ENCODE results near the gene CAPN11. TPM values are rescaled to one million over a fixed set of nuclear protein-coding genes. Genes with fewer than 3 reads are reported as not detected.
A peak's percentile ranks its signal among the peaks of the same experiment; 100 is the strongest.

Gene CAPN11
- total RNA-seq, 4 donors from 2014 or later, result 0.67 to 16.5 (median 4.9) TPM; not detected in 1

DNA sequence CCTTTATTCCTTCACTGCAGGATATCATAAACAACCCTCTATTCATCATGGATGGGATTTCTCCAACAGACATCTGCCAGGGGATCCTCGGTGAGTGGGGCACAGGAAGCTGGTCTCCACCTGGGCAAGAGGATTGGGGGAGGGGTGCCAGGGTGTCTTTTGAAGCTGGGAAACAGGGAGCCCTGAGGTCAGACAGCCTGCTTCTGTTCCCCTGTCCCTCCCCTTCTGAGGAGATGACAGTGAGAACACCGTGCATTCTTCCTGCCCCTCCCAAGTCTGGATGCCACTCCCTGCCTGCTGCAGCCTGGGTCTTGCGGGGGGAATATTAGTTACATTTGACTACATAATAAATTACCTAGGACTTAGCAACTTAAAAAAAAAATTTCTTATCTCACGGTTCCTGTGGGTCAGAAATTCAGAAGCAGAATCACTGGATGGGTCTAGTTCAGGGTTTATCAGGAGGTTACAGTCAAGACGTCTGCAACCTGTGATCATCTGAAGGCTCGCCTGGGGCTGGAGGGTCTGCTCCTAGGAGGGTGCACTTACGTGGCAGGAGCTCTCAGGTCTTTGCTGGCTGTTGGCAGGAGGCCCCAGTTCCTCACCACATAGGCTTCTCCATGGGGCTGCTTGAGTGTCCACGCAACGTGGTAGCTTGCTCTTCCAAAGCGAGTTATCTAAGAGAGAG, 11.4 kb downstream of the CAPN11 start:
- H3K9me3 ChIP-seq, result no peaks in the 10 kb centered on the region
- no peak overlapping the region for H3K27ac ChIP-seq
- no peaks in the 10 kb centered on the region for H3K27me3 ChIP-seq
- peaks cover 0 to 21% (median 0%) of the 10 kb centered on the region in 4 donors for H3K4me1 ChIP-seq
- no peak for DNase-seq
- H3K4me3 ChIP-seq, result no peak overlapping the region
- no peaks in the 10 kb centered on the region for H3K36me3 ChIP-seq
- TF ChIP-seq POLR2A (IDR thresholded peaks at IDR 0.05), result no peak
- TF ChIP-seq, protein P1, sequence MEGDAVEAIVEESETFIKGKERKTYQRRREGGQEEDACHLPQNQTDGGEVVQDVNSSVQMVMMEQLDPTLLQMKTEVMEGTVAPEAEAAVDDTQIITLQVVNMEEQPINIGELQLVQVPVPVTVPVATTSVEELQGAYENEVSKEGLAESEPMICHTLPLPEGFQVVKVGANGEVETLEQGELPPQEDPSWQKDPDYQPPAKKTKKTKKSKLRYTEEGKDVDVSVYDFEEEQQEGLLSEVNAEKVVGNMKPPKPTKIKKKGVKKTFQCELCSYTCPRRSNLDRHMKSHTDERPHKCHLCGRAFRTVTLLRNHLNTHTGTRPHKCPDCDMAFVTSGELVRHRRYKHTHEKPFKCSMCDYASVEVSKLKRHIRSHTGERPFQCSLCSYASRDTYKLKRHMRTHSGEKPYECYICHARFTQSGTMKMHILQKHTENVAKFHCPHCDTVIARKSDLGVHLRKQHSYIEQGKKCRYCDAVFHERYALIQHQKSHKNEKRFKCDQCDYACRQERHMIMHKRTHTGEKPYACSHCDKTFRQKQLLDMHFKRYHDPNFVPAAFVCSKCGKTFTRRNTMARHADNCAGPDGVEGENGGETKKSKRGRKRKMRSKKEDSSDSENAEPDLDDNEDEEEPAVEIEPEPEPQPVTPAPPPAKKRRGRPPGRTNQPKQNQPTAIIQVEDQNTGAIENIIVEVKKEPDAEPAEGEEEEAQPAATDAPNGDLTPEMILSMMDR (IDR thresholded peaks at IDR 0.05), result no peak

DNA sequence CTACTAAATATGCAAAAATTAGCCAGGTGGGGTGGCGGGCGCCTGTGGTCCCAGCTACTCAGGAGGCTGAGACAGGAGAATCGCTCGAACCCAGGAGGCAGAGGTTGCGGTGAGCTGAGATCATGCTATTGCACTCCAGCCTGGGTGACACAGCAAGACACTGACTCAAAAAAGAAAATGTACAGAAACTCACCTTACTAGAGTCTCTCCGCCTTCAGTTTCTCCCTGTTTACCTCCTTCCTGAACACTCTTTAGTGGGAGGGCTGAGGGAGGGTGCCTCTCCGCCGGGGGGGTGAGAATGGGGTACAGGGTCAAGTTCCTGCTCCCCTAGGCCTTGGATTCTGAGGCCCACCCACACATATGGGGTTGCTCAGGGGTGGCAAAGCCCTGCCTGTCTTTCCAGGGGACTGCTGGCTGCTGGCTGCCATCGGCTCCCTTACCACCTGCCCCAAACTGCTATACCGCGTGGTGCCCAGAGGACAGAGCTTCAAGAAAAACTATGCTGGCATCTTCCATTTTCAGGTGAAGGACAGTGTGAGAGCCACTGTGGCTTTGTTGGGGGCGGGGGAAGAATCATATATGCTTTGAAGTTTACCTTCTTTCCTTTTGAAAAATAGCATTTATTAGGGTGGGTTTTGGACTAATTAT, 13.4 kb downstream of the CAPN11 start:
- Histone ChIP-seq H3K4me3 (no peak overlapping the region), H3K36me3 (no peaks in the 10 kb centered on the region), H3K9me3 (no peaks in the 10 kb centered on the region), H3K27me3 (no peaks in the 10 kb centered on the region), H3K4me1 (peaks cover 0 to 32% (median 0%) of the 10 kb centered on the region in 4 donors), H3K27ac (no peak overlapping the region)
- DNase-seq, result no peak
- TF ChIP-seq, protein P1 (IDR thresholded peaks at IDR 0.05), result no peak
- TF ChIP-seq POLR2A (IDR thresholded peaks at IDR 0.05), result no peak

DNA sequence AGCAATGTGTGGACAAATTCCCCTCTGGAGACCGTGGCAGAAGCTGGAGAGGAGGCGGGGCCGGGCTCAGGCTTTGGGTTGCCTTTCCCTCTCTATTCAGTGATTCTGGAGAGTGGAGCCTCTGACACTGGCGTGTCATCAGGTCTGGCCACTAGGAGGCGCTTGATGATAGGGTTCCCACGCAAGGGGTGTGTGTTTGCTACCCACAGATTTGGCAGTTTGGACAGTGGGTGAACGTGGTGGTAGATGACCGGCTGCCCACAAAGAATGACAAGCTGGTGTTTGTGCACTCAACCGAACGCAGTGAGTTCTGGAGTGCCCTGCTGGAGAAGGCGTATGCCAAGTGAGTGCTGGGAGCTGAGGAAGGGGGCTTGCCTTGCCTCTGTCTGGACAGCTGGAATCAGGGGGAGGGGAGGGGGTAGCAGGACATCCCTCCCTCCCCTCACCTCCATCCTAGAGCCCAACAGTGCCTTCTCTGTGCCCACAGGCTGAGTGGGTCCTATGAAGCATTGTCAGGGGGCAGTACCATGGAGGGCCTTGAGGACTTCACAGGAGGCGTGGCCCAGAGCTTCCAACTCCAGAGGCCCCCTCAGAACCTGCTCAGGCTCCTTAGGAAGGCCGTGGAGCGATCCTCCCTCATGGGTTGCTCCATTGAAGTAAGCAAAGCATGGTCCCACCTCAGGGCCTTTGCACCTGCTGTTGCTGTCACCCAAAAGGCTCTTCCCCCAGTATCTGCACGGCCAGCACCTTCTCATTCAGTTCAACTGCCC, 14.3 kb downstream of the CAPN11 start:
- Histone ChIP-seq H3K9me3 (no peaks in the 10 kb centered on the region), H3K27ac (no peak overlapping the region), H3K4me1 (peaks cover 0 to 38% (median 0%) of the 10 kb centered on the region in 4 donors), H3K4me3 (no peak overlapping the region), H3K36me3 (no peaks in the 10 kb centered on the region), H3K27me3 (no peaks in the 10 kb centered on the region)
- TF ChIP-seq, protein P1 (IDR thresholded peaks at IDR 0.05), result peak; percentile 78 to 91 (median 86)
- no peak for TF ChIP-seq POLR2A (IDR thresholded peaks at IDR 0.05)
- DNase-seq, result peak; percentile 81 to 93 (median 81)

DNA sequence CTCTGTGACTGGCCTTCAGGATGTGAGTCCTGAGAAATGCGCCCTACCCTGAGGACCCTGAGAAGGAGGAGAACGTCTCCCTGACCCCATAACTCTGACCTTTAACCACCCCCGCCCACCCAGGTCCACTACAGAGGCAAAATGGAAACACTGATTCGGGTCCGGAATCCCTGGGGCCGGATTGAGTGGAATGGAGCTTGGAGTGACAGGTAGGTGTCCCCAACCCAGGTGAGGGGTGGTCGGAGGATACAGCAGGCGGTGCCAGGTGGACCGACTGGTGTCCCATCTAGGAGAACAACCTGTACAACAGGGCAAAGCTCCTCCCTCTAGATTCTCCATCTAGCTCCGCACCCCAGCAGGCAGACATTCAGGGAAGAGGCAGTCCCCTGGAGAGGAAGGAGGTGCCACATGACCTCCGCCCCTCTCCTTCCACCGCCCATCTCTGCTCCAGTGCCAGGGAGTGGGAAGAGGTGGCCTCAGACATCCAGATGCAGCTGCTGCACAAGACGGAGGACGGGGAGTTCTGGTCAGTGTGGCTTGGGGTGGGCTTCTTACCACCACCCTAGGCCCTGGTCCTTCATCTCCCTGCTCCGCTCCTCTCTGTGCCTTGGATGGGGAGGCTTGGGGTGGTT, 17.6 kb downstream of the CAPN11 start:
- TF ChIP-seq, protein P1 (IDR thresholded peaks at IDR 0.05), result no peak
- no peak for TF ChIP-seq POLR2A (IDR thresholded peaks at IDR 0.05)

DNA sequence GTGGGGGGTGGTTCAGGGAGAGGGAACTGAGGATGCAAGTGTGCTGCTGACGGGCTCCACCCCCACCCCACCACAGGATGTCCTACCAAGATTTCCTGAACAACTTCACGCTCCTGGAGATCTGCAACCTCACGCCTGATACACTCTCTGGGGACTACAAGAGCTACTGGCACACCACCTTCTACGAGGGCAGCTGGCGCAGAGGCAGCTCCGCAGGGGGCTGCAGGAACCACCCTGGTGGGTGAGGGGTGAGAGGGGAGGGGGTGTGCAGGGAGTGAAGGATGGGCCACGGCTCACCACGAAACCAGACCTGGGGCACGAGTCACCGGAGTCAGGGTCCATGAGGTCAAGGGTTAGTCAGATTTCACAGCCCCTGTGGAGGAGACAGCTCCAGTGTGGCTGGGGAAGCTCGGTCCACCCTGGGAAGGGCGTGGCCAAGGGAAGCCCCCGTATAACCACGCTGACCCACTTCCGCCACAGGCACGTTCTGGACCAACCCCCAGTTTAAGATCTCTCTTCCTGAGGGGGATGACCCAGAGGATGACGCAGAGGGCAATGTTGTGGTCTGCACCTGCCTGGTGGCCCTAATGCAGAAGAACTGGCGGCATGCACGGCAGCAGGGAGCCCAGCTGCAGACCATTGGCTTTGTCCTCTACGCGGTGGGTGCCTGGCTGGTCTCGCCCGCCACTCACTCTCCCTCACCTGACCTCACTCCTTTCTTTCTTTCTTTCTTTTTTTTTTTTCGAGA, 18.3 kb downstream of the CAPN11 start:
- no peak for TF ChIP-seq POLR2A (IDR thresholded peaks at IDR 0.05)
- TF ChIP-seq, protein P1 (IDR thresholded peaks at IDR 0.05), result no peak
- H3K36me3 ChIP-seq, result no peaks in the 10 kb centered on the region
- peak in 1 of 3 donors; percentile 24 for DNase-seq
- H3K4me1 ChIP-seq, result peaks cover 0 to 29% (median 0%) of the 10 kb centered on the region in 4 donors
- no peaks in the 10 kb centered on the region for H3K9me3 ChIP-seq
- H3K4me3 ChIP-seq, result peak overlapping the region in 1 of 4 donors; percentile 14
- H3K27ac ChIP-seq, result peak overlapping the region in 2 of 4 donors; percentile 60 to 65
- no peaks in the 10 kb centered on the region for H3K27me3 ChIP-seq

More for the DNA sequence above, 17.6 kb downstream of the CAPN11 start:
- Histone ChIP-seq H3K27me3 (no peaks in the 10 kb centered on the region), H3K4me3 (no peak overlapping the region), H3K27ac (peak overlapping the region in 1 of 4 donors; percentile 65), H3K9me3 (no peaks in the 10 kb centered on the region), H3K4me1 (peaks cover 0 to 29% (median 0%) of the 10 kb centered on the region in 4 donors), H3K36me3 (no peaks in the 10 kb centered on the region)
- DNase-seq, result no peak
